RCC 7860 (cell line): ENCODE data around the gene USP49.
"Not testable (repeated sequence)": the region's sequence is repeated elsewhere in the genome, so short reads cannot be mapped to it uniquely, and the experiment has no call there.

Experiments
- DNase-seq: peaks from one replicate; pipeline ENCODE4 v3.0.0-alpha.2; 2015; ENCODE audit warnings: low spot score
- FAIRE-seq: peaks from 2 replicates; lab custom pipeline; 2012; peaks lifted over from hg19 to GRCh38; lab: Jason Lieb, UNC

USP49 gene

GRCh38 chr6:41815587-41815986 is 79.6 kb downstream of the USP49 start:
- DNase-seq: no peak
- FAIRE-seq: no peak

- no peak for FAIRE-seq
These were observed 80.5 kb downstream of the USP49 start for GRCh38 chr6:41814629-41815028.

GRCh38 chr6:41813956-41814355 is 81.2 kb downstream of the USP49 start:
- FAIRE-seq (no peak), DNase-seq (no peak)

More at GRCh38 chr6:41814629-41815028, 80.5 kb downstream of the USP49 start:
- DNase-seq: no peak

GRCh38 chr6:41813469-41813868 is 81.7 kb downstream of the USP49 start:
- DNase-seq: no peak
- FAIRE-seq: no peak

- not testable (repeated sequence) for DNase-seq, FAIRE-seq
These were observed 83.2 kb downstream of the USP49 start for GRCh38 chr6:41811946-41812345.

- FAIRE-seq (no peak), DNase-seq (no peak)
These were observed 84.1 kb downstream of the USP49 start for GRCh38 chr6:41811095-41811494.

GRCh38 chr6:41805830-41806774 is 89.1 kb downstream of the USP49 start:
- DNase-seq: no peak
- no peak for FAIRE-seq

- DNase-seq (no peak), FAIRE-seq (no peak)
These were observed 93.8 kb downstream of the USP49 start for GRCh38 chr6:41801380-41801779.

GRCh38 chr6:41799559-41799911 is 95.6 kb downstream of the USP49 start:
- FAIRE-seq: no peak
- DNase-seq: no peak

- DNase-seq (no peak), FAIRE-seq (no peak)
These were observed 96.1 kb downstream of the USP49 start for GRCh38 chr6:41798901-41799558.

- no peak for DNase-seq
- no peak for FAIRE-seq
These were observed 98.7 kb downstream of the USP49 start for GRCh38 chr6:41796474-41796873.

- FAIRE-seq (no peak), DNase-seq (no peak)
These were observed 103.2 kb downstream of the USP49 start for GRCh38 chr6:41791984-41792383.

GRCh38 chr6:41791305-41791704 is 103.9 kb downstream of the USP49 start:
- FAIRE-seq (no peak), DNase-seq (no peak)

- DNase-seq (no peak), FAIRE-seq (no peak)
These were observed 105.1 kb downstream of the USP49 start for GRCh38 chr6:41790045-41790444.

GRCh38 chr6:41789390-41789724 is 105.8 kb downstream of the USP49 start:
- FAIRE-seq: no peak

GRCh38 chr6:41787219-41787917 is 107.8 kb downstream of the USP49 start, which contains the start of gene TOMM6:
Gene TOMM6 (plus strand): TSS chr6:41787694. CDS start chr6:41787698, 4 bp downstream.
- FAIRE-seq: no peak
- peak; percentile 85 for DNase-seq

More at GRCh38 chr6:41789390-41789724, 105.8 kb downstream of the USP49 start:
- DNase-seq: no peak

- FAIRE-seq: no peak
- peak; percentile 38 for DNase-seq
These were observed 108.5 kb downstream of the USP49 start for GRCh38 chr6:41786451-41787218.

GRCh38 chr6:41785689-41786450 is 109.3 kb downstream of the USP49 start:
- DNase-seq (no peak), FAIRE-seq (no peak)

- DNase-seq (no peak), FAIRE-seq (no peak)
These were observed 109.9 kb downstream of the USP49 start for GRCh38 chr6:41785254-41785653.

- DNase-seq: no peak
- FAIRE-seq: no peak
These were observed 110.5 kb downstream of the USP49 start for GRCh38 chr6:41784581-41785171.
